Endothelial cell (in vitro differentiated cells): Measurements from ENCODE around the gene GNAT1. TPM values are rescaled to one million over a fixed set of nuclear protein-coding genes. Genes with fewer than 3 reads are reported as not detected.

Experiments
- DNase-seq: peaks from one replicate; pipeline ENCODE4 v3.0.0; 2021; ENCODE audit warnings: low spot score
- H3K27ac Mint-ChIP-seq: one replicate; pipeline ENCODE4 v1.8.0; 2021; ENCODE audit warnings: mixed read lengths, inconsistent platforms; ENCODE audit not compliant: unreplicated experiment
- H3K27me3 Mint-ChIP-seq: one replicate; pipeline ENCODE4 v1.8.0; 2021; ENCODE audit warnings: mild to moderate bottlenecking, moderate library complexity, mixed read lengths, inconsistent platforms; ENCODE audit not compliant: unreplicated experiment
- H3K36me3 Mint-ChIP-seq: one replicate; pipeline ENCODE4 v1.8.0; 2021; ENCODE audit warnings: mild to moderate bottlenecking, low read depth, mixed read lengths, inconsistent platforms; ENCODE audit not compliant: unreplicated experiment
- H3K4me1 Mint-ChIP-seq: one replicate; pipeline ENCODE4 v1.8.0; 2021; ENCODE audit warnings: mild to moderate bottlenecking, mixed read lengths, inconsistent platforms; ENCODE audit not compliant: unreplicated experiment
- H3K4me3 Mint-ChIP-seq: one replicate; pipeline ENCODE4 v1.8.0; 2021; ENCODE audit warnings: mild to moderate bottlenecking, mixed read lengths, inconsistent platforms; ENCODE audit not compliant: unreplicated experiment
- H3K9me3 Mint-ChIP-seq: one replicate; pipeline ENCODE4 v1.8.0; 2021; ENCODE audit warnings: mixed read lengths, inconsistent platforms; ENCODE audit not compliant: unreplicated experiment
- CTCF ChIP-seq: fragments of 200-600 bp; sonication (generic); IDR thresholded peaks from one replicate; pipeline ENCODE4 v1.5.0; 2021; ENCODE audit warnings: antibody characterized with exemption; ENCODE audit not compliant: unreplicated experiment
- total RNA-seq: library from RNA; stranded (reverse); fragmentation: NEBNext Ultra II Directional; extraction: Animal tissue kit (Norgen Biotek cat#: 25700); gene quantifications from one replicate; pipeline ENCODE4 v1.2.1, GENCODE V29; 2021; ENCODE audit not compliant: unreplicated experiment

GNAT1 gene
- total RNA-seq, 1 donor from 2014 or later: 0.59 TPM

- Mint-ChIP-seq H3K4me1 (peaks cover 23% of the 10 kb centered on the region), H3K27ac (no peak overlapping the region), H3K36me3 (peaks cover 6% of the 10 kb centered on the region), H3K27me3 (peaks cover 17% of the 10 kb centered on the region), H3K9me3 (no peaks in the 10 kb centered on the region), H3K4me3 (no peak overlapping the region)
- no peak for DNase-seq
- no peak for TF ChIP-seq CTCF
These were observed 38.8 kb downstream of the GNAT1 start for GRCh38 chr3:50230104-50230793.

GRCh38 chr3:50230794-50231125 is 39.4 kb downstream of the GNAT1 start:
- H3K36me3 Mint-ChIP-seq: peaks cover 6% of the 10 kb centered on the region
- H3K27me3 Mint-ChIP-seq: peaks cover 17% of the 10 kb centered on the region
- H3K27ac Mint-ChIP-seq: no peak overlapping the region
- H3K4me3 Mint-ChIP-seq: no peak overlapping the region
- H3K4me1 Mint-ChIP-seq: peaks cover 23% of the 10 kb centered on the region
- H3K9me3 Mint-ChIP-seq: no peaks in the 10 kb centered on the region
- no peak for TF ChIP-seq CTCF
- DNase-seq: no peak

- no peaks in the 10 kb centered on the region for H3K9me3 Mint-ChIP-seq
- H3K27me3 Mint-ChIP-seq: peaks cover 21% of the 10 kb centered on the region
- peaks cover 6% of the 10 kb centered on the region for H3K36me3 Mint-ChIP-seq
- no peak for DNase-seq
- no peak for TF ChIP-seq CTCF
- no peak overlapping the region for H3K27ac Mint-ChIP-seq
- H3K4me3 Mint-ChIP-seq: peak overlapping the region; percentile 21
- H3K4me1 Mint-ChIP-seq: peaks cover 27% of the 10 kb centered on the region
These were observed 40.2 kb downstream of the GNAT1 start for GRCh38 chr3:50231581-50231980.

GRCh38 chr3:50232303-50232702 is 40.9 kb downstream of the GNAT1 start:
- no peak for TF ChIP-seq CTCF
- Mint-ChIP-seq H3K9me3 (no peaks in the 10 kb centered on the region), H3K27ac (no peak overlapping the region), H3K27me3 (peaks cover 21% of the 10 kb centered on the region), H3K4me1 (peaks cover 29% of the 10 kb centered on the region), H3K4me3 (no peak overlapping the region), H3K36me3 (peaks cover 13% of the 10 kb centered on the region)
- DNase-seq: no peak

GRCh38 chr3:50233176-50233575 is 41.8 kb downstream of the GNAT1 start:
- H3K36me3 Mint-ChIP-seq: peaks cover 18% of the 10 kb centered on the region
- peak overlapping the region; percentile 12 for H3K4me3 Mint-ChIP-seq
- H3K4me1 Mint-ChIP-seq: peaks cover 32% of the 10 kb centered on the region
- no peaks in the 10 kb centered on the region for H3K9me3 Mint-ChIP-seq
- no peak for TF ChIP-seq CTCF
- DNase-seq: no peak
- peaks cover 22% of the 10 kb centered on the region for H3K27me3 Mint-ChIP-seq
- no peak overlapping the region for H3K27ac Mint-ChIP-seq
